Activated T-helper 1 cell treated with Interleukin-2 at 50 U/mL for 16 hours (primary cell): Measurements from ENCODE around the gene GRIFIN.
"Not testable (repeated sequence)": the region's sequence is repeated elsewhere in the genome, so short reads cannot be mapped to it uniquely, and the experiment has no call there.

Source experiments
- DNase-seq: peaks from one replicate; pipeline ENCODE4 v3.0.0-alpha.2; 2020; ENCODE audit warnings: low read depth

GRIFIN gene

DNA sequence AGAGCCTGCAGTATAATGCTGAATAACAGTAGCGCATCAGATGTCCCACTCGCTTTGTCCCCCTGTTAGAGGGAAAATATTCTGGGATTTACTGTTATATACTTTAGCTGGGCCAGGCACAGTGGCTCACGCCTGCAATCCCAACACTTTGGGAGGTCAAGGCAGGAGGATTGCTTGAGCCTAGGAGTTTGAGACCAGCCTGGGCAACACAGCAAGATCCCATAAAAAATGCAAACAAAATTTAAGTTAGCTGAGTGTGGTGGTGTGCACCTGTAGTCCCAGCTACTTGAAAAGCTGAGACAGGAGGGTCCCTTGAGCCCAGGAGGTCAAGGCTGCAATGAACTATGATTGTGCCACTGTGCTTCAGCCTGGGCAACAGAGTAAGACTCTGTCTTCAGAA, 22.3 kb downstream of the GRIFIN start:
- not testable (repeated sequence) for DNase-seq

- DNase-seq: no peak
Observed at GRCh38 chr7:2452643-2453270, 23.4 kb downstream of the GRIFIN start.

DNA sequence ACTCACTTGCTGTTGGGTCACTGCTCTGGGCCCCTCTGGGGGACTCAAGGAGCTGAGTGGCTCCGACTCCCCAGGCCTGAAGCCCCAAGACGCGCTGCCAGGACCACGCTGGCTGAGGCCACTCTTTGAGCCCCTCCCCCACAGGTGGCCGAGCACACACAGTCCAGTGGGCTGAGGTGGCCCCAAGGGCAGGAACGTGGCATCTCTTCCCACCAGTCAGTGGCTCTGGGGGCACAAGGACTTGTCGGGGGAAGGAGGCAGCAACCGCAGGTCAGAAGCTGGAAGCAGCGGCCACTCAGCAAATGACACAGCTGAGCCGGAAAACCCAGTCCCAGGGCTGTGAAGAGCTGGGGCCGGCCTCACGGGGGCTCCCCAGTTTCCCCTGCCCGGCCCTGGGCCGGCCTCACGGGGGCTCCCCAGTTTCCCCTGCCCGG, 24.1 kb downstream of the GRIFIN start:
- DNase-seq: no peak

GRCh38 chr7:2451171-2452073, 24.8 kb downstream of the GRIFIN start:
- peak; percentile 55 for DNase-seq

GRCh38 chr7:2450198-2451107, 25.7 kb downstream of the GRIFIN start:
- no peak for DNase-seq

DNA sequence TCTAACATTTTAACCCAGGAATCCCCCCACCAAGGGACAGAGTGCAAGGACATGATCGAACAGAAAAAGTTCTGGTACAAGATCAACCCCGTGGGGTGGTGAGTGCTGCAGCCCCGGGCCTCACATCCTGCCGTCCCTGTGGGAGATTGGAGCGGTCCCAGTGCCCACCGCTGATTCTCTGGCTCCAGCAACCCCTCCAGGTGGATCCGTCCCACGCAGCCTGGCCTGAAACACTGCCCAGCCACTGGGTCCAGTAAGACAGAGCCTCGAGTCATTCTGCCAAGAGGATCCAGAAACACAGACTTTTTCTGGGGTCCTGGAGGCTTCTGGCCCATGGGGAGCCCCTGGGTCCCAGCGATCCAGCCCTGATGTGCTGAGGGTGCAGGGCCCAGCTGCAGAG, 29.5 kb downstream of the GRIFIN start:
- no peak for DNase-seq

- no peak for DNase-seq
Observed at GRCh38 chr7:2445898-2446555, 30.2 kb downstream of the GRIFIN start.

- no peak for DNase-seq
Observed at GRCh38 chr7:2445047-2445446, 31.2 kb downstream of the GRIFIN start.

- no peak for DNase-seq
Observed at GRCh38 chr7:2444476-2444875, 31.7 kb downstream of the GRIFIN start.

- no peak for DNase-seq
Observed at GRCh38 chr7:2443491-2443890, 32.7 kb downstream of the GRIFIN start.

DNA sequence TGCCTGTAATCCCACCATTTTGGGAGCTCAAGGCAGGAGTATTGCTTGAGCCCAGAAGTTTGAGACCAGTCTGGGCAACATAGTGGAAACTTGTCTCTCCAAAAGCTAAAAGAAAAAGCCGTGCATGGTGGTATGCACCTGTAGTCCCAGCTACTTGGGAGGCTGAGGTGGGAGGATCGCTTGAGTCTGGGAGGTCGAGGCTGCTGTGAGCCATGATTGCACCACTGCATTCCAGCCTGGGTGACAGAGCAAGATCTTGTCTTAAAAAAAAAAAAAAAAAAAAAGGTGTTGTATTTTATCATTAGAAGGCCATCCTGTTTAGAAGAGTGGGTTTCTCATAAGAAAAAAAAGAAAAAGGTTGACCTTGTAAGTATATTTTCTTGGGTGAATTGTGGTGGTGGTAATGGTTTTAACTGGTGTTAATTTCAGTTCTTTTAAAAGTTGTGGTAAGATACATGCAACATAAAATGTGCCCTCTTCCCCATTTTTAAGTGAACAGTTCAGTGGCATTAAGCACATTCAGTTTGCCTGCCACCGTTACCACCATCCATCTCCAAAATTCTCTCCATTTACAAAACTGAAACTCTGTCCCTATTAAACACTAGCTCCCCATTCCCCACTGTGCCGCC, 34.7 kb downstream of the GRIFIN start:
- DNase-seq: no peak

GRCh38 chr7:2440608-2441245, 35.5 kb downstream of the GRIFIN start:
- DNase-seq: no peak

- DNase-seq: no peak
Observed at GRCh38 chr7:2438775-2439174, 37.4 kb downstream of the GRIFIN start.

DNA sequence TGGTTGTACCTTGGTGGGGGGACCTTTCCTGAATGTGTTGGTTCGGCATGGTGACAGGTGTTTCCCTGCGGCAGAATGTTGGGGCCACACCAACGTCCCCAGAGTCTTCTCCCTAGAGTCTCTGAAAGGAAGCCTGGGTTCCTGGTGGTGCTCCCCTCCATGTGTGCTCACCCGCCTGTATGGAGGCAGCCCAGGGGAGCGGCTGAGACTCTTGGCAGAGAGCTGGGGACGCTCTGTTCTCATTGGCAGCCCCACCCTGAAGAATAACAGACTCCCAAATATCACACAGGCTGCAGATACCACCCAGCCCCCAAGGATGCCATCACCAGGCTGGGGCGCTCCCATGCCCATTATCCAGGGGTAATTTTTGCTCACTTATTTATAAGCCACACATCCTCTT, 38.0 kb downstream of the GRIFIN start:
- no peak for DNase-seq

GRCh38 chr7:2437537-2438148, 38.6 kb downstream of the GRIFIN start:
- no peak for DNase-seq

DNA sequence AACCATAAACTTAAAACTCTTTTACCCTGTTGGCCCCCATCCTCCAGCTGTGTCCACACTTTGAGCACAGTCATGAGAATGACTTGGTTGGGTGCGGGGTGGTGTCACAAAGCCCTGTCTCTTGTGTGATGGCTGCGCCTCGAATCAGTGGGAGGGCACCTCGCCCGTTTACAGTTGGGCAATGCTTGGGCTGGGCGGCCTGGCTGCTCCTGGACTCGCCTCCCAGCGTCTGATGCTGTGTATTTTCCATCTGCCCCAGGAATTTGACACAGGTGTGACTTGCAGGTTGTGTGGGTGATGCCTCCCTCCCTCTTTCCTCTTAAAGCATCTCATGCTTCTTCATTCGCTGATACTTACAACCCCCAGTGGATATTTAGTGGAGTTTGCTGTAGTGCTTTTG, 39.1 kb downstream of the GRIFIN start:
- no peak for DNase-seq

DNA sequence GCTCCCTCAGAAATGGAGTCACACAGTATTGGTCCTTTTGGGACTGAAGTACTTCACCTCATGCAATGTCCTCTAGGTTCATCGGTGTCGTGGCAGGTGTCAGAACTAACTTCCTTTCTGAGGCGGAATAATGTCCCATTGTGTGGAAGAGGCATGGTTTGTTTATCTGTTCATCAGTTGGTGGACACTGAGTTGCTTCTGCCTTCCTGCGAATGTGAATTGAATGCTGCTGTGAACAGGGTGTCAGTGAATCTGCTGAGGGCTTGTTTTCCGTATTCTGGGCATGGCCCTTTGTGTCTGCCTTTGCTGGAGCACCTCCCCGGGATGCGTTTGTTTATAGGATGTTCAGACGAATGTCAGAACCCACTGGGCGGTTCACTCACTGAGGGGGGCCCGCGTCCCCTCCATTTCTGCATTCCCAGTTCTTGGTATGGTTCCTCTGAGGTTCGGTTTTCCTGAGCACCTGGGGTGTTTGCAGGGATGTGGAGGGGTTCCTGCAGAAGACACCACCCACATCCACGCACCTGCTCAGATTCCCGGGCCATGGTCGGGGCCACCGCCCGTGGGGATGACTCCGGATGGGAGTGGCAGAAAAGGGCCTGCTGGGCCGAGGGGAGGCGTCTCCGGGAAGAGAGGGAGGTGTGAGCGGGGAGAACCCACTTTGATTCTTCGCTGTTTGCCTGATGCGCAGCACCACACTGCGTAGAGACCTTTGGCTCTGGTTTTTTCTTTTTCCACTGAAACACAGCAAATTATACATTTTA, 39.7 kb downstream of the GRIFIN start:
- DNase-seq: no peak

- DNase-seq: no peak
Observed at GRCh38 chr7:2435146-2435545, 41.1 kb downstream of the GRIFIN start.

DNA sequence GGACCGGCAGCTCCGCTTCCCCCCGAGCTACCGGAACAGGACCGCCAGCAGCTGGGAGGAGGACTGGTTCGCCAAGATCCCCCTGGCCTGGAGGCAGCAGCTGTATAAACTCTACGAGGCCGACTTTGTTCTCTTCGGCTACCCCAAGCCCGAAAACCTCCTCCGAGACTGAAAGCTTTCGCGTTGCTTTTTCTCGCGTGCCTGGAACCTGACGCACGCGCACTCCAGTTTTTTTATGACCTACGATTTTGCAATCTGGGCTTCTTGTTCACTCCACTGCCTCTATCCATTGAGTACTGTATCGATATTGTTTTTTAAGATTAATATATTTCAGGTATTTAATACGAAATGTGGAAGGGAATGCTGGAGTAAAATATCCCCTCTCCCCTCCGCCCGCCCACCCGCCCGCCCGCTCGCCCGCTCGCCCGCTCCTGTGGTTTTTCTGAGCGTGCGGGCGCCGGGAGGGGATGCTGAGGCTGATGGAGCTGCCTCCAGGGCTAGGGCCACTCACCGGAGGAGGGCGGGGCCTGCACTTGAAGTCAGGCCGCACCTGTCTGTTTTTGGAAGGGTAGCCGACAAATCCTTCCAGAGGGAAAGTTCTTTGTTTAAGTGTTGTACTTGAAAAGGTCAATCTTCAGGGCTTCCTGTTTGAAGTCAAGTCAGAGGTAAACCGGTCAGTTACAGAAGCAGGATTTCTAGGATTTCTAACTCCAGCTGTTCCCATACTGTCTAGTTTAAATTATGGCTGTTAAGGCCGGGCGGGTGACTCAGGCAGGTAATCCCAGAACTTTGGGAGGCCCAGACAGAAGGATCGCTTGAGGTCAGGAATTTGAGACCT, 42.3 kb downstream of the GRIFIN start:
- DNase-seq: no peak
